Heart right ventricle (tissue), 16 donors: ENCODE measurements around the gene ADAM10. TPM values are rescaled to one million over a fixed set of nuclear protein-coding genes. Genes with fewer than 3 reads are reported as not detected.

Experiments used
- ATAC-seq, 8 donors: fragments of 200-7000 bp; cut with Tn5 transposase; one replicate each; pipeline ENCODE4 v1.9.1; 2020; ENCODE audit warnings: mild to moderate bottlenecking in 8 of 8, moderate library complexity in 8 of 8, moderate number of reproducible peaks in 1 of 8
- DNase-seq, 2 donors: peaks; one replicate each; pipeline ENCODE4 v3.0.0-alpha.2; 2020
- H3K27ac ChIP-seq, 10 donors: fragments of 200-600 bp; sonication (generic) in 2 of 10; one replicate each; pipeline versions ENCODE4 v1.5.0 to v1.8.0; 2020 to 2022; ENCODE audit warnings: mild to moderate bottlenecking in 3 of 10
- H3K27me3 ChIP-seq, 7 donors: fragments of 200-600 bp; one replicate each; pipeline ENCODE4 v1.8.0; 2021 to 2022; ENCODE audit warnings: mild to moderate bottlenecking in 2 of 7
- H3K36me3 ChIP-seq, 9 donors: fragments of 200-600 bp; sonication (generic) in 1 of 9; one replicate each; pipeline versions ENCODE4 v1.5.0 to v1.8.0; 2020 to 2022; ENCODE audit warnings: mild to moderate bottlenecking in 2 of 9
- H3K4me1 ChIP-seq, 9 donors: fragments of 200-600 bp; sonication (generic) in 1 of 9; one replicate each; pipeline versions ENCODE4 v1.5.0 to v1.8.0; 2020 to 2022; ENCODE audit warnings: mild to moderate bottlenecking in 4 of 9
- H3K4me3 ChIP-seq, 10 donors: fragments of 200-600 bp; sonication (generic) in 2 of 10; one replicate each; pipeline versions ENCODE4 v1.5.0 to v1.8.0; 2020 to 2022; ENCODE audit warnings: mild to moderate bottlenecking in 7 of 10, moderate library complexity in 2 of 10
- H3K9me3 ChIP-seq, 11 donors: fragments of 200-600 bp in 10 of 11; sonication (generic) in 2 of 11; one replicate each; pipeline versions ENCODE4 v1.5.0 to v1.8.0; 2013 to 2022; ENCODE audit warnings: mild to moderate bottlenecking in 2 of 11, control low read depth in 1 of 11, moderate library complexity in 1 of 11
- WGBS, 2 donors: extraction: QIAGEN DNeasy Blood & Tissue Kit; methylation state at CpG; one replicate each; pipeline ENCODE4 v1.1.7; 2013; ENCODE audit warnings: inconsistent platforms in 1 of 2; 5-methylcytosine and 5-hydroxymethylcytosine counted together
- intact Hi-C, 10 donors: fragments of 100-400 bp; cut with DNase I; formaldehyde crosslinking; loops; one replicate each; pipeline versions ENCODE4 v1.11.1 to v1.14.2; 2022
- polyA plus RNA-seq, 2 donors: library from polyadenylated mRNA; stranded (reverse); fragments of 200-250 nt; gene quantifications; one replicate each; pipeline ENCODE4 v1.2.3, GENCODE V29; 2013
- total RNA-seq, 10 donors: library from RNA; stranded (reverse); fragmentation: NEBNext Ultra II Directional in 3 of 10; extraction: Animal tissue kit (Norgen Biotek cat#: 25700) in 3 of 10; gene quantifications; one replicate each; pipeline versions ENCODE4 v1.2.1 to v1.2.4, GENCODE V29; 2021 to 2023
- TF ChIP-seq, protein P1 (sequence below), 9 donors: fragments of 200-600 bp; sonication (generic) in 2 of 9; IDR thresholded peaks; one replicate each; pipeline versions ENCODE4 v1.5.0 to v1.8.0; 2021 to 2022; ENCODE audit warnings: antibody characterized with exemption in 9 of 9, mild to moderate bottlenecking in 5 of 9, moderate library complexity in 1 of 9
- donor health status: Arrhythmogenic right ventricular cardiomyopathy.
- donor health status: ischemic (EF 13 %, LVEDD 7.1; RV severe dilation, severe dysfunction).
- donor health status: healthy with polysubstance abuse.
- donor health status: DM: no; HTN: yes; CAD: no.
- donor health status: DM: no; HTN: no; CAD: no.
- donor health status: ischemic (EF 25% LVEDD 6.9; RV normal size, moderate dysfunction).
- donor health status: ischemic (EF 25% LVEDD 5.7; RV mildly dilated, moderate dysfunction).
- donor health status: healthy.
- donor health status: DM: yes; HTN: yes; CAD: no.
- donor health status: Ischemic cardiomyopathy.
- donor health status: ischemic (EF 35%, LVEDD 5.7; RV mildly dilated, moderate dysfunction).
- donor health status: nonischemic (EF 11% LVEDD 7.7; RV severe dilation, severe dysfunction).
- donor health status: DM: yes; HTN: yes; CAD: no.
- donor health status: PGD.
- donor health status: ischemic (EF 29% LVEDD 5.4; RV normal size, mild dysfunction).
- donor health status: nonischemic (EF 23%, LVEDD 6.1; RV moderate dilation, normal function).

Gene ADAM10
- total and polyA plus RNA-seq, 12 donors: 10.2 to 110 (median 80.1) TPM

DNA sequence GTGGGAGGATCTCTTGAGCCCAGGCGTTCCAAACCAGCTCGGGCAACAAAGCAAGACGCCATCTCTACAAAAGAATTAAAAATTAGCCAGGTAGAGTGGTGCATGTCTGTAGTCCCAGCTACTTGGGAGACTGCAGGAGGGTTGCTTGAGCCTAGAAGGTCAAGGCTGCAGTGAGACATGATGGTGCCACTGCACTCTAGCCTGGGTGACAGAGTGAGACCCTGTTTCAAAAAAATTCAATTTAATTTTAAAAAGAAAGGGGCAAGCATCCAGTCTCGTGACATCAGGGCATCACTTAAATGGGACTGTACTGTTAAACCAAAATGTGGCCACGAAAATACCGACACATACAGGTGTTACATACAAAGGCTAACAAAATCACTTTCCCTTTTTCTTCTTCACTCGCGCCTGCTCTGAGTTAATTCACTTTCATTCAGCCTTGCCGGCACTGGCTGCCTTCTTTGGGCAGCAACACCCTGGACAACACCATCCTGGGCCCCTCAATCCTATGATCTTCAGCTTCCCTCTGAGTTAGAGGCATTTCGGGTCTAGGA, 196.1 kb downstream of the ADAM10 start:
- intact Hi-C loops: loop anchor here in 1 of 10 donors (5.0 to 10.0 kb wide), 2 partner anchors 111 to 179 kb away; no protein-coding TSS in a partner anchor
- no peak overlapping the region for H3K4me3 ChIP-seq
- H3K36me3 ChIP-seq: no peaks in the 10 kb centered on the region
- TF ChIP-seq, protein P1, sequence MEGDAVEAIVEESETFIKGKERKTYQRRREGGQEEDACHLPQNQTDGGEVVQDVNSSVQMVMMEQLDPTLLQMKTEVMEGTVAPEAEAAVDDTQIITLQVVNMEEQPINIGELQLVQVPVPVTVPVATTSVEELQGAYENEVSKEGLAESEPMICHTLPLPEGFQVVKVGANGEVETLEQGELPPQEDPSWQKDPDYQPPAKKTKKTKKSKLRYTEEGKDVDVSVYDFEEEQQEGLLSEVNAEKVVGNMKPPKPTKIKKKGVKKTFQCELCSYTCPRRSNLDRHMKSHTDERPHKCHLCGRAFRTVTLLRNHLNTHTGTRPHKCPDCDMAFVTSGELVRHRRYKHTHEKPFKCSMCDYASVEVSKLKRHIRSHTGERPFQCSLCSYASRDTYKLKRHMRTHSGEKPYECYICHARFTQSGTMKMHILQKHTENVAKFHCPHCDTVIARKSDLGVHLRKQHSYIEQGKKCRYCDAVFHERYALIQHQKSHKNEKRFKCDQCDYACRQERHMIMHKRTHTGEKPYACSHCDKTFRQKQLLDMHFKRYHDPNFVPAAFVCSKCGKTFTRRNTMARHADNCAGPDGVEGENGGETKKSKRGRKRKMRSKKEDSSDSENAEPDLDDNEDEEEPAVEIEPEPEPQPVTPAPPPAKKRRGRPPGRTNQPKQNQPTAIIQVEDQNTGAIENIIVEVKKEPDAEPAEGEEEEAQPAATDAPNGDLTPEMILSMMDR (IDR thresholded peaks at IDR 0.05): no peak
- ATAC-seq (no peak), DNase-seq (no peak)
- H3K4me1 ChIP-seq: peaks cover 0 to 29% (median 11%) of the 10 kb centered on the region in 9 donors
- H3K27me3 ChIP-seq: no peaks in the 10 kb centered on the region
- 94 to 97% methylated on average over 10 of the region's 10 CpGs for WGBS, 2 donors
- no peaks in the 10 kb centered on the region for H3K9me3 ChIP-seq
- H3K27ac ChIP-seq: no peak overlapping the region

DNA sequence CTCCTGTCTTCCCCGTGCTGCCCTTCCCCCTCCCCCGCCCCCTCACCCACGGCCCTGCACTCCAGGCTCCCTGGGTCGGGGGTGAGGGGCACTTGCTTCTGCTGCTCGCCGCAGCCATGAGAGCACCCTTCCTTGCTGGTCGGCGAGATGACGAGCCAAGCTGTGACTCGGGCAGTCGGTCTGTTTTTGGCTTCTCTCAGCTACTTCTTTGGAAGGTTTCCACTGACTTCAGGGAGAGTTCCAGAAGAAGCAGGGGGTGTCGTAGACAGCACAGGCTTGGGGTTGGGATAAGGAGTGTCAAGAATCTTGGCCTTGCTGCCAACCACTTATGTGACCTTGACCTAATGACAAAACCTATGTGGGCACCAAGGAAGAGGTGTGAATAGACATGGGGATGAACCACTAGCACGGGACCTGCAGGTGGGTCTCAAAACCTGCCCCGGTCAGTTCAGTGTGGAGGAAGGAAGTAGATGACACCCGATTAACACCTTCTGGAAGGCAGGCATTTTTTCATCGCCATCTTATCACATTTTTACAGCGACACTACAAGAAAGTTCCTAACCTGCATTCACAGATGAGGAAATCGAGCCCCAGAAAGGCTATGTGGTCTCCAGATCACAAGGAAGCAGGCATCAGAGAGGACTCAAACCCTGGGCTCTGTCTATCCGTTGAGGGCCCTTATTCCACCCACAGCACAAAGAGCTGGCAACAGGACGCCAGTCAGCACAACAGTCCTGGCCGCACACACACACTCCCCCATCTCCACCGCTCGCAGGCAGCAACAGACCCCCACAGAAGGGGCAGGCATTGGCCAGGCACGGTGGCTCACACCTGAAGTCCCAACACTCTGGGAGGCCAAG, 196.8 kb downstream of the ADAM10 start:
- H3K4me1 ChIP-seq: peaks cover 0 to 31% (median 11%) of the 10 kb centered on the region in 9 donors
- TF ChIP-seq, protein P1 (IDR thresholded peaks at IDR 0.05): no peak
- H3K4me3 ChIP-seq: peak overlapping the region in 5 of 10 donors; percentile 18 to 35 (median 24)
- ATAC-seq (peak in 2 of 8 donors; percentile 6 to 20), DNase-seq (no peak)
- H3K27ac ChIP-seq: peak overlapping the region in 1 of 10 donors; percentile 13
- intact Hi-C loops: loop anchor here in 1 of 10 donors (5.0 to 10.0 kb wide), 2 partner anchors 110 to 178 kb away; no protein-coding TSS in a partner anchor
- no peaks in the 10 kb centered on the region for H3K27me3 ChIP-seq
- H3K9me3 ChIP-seq: no peaks in the 10 kb centered on the region
- 78 to 79% methylated on average over 24 of the region's 24 CpGs for WGBS, 2 donors
- H3K36me3 ChIP-seq: no peaks in the 10 kb centered on the region

DNA sequence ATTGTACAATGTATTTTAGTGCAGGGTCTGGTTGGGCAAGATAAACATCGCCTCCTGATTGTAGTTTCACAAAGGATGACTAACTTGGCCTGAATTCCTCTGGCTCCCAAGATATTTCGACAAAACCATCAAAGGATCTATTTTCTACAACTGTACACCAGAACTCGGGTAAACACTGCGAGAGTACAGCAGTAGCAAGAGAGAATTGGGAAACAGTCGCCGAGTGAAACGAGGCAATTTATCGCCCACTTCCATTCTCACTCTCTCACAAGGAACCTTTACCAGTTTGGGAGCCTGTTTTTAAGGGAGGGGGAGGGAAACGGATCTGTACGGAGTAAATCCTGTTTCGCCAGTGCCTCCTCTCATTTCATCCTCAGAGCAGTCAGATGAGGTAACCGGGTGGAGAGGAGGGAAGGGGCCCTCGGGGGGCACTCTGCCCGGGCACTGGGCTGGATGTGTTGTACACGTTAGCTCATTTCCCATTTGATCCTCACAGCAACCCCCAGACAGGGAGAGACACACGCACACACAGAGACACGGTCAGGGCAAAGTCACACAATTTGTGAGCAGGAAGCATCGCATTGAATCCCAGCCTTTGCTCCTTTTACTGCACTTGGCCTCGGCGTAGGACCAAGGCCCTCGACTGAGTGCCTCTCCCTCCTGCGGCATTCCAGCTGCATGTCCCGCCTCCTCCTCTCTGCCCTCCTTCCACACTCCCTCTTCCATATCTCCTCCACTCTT, 197.6 kb downstream of the ADAM10 start:
- Histone ChIP-seq H3K4me3 (peak overlapping the region in 5 of 10 donors; percentile 18 to 35 (median 24)), H3K27ac (peak overlapping the region in 2 of 10 donors; percentile 13 to 28)

More for the DNA sequence above, 197.6 kb downstream of the ADAM10 start:
- Histone ChIP-seq H3K36me3 (no peaks in the 10 kb centered on the region), H3K4me1 (peaks cover 0 to 39% (median 15%) of the 10 kb centered on the region in 9 donors), H3K27me3 (no peaks in the 10 kb centered on the region), H3K9me3 (no peaks in the 10 kb centered on the region)
- intact Hi-C loops: loop anchor here in 1 of 10 donors (5.0 to 10.0 kb wide), 2 partner anchors 110 to 177 kb away; no protein-coding TSS in a partner anchor
- 60 to 67% methylated on average over 23 of the region's 23 CpGs for WGBS, 2 donors
- DNase-seq (no peak), ATAC-seq (peak in 3 of 8 donors; percentile 3 to 38 (median 15))
- TF ChIP-seq, protein P1 (IDR thresholded peaks at IDR 0.05): no peak
